GM18861 (cell line): ENCODE data around the gene F10.

Experiments
- ATAC-seq: cut with Tn5 transposase; IDR thresholded peaks from one replicate; pipeline ENCODE4 v1.9.1; 2021; ENCODE audit not compliant: unreplicated experiment

Gene F10

GRCh38 chr13:113115363-113116205, 7.0 kb upstream of the F10 start:
- no peak for ATAC-seq

- no peak for ATAC-seq
Observed at GRCh38 chr13:113116206-113116800, 6.3 kb upstream of the F10 start.

DNA sequence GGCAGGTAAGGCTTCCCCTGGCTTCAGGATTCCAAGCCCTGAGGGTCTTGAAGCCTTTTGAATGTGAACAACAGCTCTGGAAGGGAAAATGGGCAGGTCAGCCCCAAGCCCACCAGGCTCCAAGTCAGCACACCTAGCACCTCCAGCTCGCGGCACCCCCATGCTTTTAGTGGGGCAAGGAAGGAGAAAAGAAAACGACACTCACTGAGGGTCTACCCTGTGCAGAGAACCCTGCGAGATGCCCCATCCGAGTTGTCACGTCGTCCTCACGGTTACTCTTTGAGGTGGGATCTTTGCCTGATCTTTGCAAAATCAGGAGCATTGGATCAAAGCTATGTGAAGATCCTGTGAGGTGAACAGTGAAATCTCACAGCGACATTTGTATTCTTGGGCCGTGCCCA, 5.7 kb upstream of the F10 start:
- ATAC-seq: no peak

DNA sequence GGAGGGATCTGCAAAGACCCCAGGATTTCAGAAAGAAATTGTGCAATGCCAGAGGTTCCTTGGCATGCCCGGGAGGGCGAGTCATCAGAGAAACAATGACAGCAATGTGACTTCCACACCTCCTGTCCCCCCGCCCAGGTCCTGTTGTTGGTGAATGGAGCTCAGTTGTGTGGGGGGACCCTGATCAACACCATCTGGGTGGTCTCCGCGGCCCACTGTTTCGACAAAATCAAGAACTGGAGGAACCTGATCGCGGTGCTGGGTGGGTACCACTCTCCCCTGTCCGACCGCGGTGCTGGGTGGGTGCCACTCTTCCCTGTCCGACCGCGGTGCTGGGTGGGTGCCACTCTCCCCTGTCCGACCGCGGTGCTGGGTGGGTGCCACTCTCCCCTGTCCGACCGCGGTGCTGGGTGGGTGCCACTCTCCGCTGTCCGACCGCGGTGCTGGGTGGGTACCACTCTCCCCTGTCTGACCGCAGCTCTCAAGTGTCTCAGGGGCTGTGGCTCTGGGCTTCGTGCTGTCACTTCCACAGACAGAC, 5.2 kb upstream of the F10 start:
- ATAC-seq: no peak

GRCh38 chr13:113117911-113118260, 4.7 kb upstream of the F10 start:
- ATAC-seq: no peak

DNA sequence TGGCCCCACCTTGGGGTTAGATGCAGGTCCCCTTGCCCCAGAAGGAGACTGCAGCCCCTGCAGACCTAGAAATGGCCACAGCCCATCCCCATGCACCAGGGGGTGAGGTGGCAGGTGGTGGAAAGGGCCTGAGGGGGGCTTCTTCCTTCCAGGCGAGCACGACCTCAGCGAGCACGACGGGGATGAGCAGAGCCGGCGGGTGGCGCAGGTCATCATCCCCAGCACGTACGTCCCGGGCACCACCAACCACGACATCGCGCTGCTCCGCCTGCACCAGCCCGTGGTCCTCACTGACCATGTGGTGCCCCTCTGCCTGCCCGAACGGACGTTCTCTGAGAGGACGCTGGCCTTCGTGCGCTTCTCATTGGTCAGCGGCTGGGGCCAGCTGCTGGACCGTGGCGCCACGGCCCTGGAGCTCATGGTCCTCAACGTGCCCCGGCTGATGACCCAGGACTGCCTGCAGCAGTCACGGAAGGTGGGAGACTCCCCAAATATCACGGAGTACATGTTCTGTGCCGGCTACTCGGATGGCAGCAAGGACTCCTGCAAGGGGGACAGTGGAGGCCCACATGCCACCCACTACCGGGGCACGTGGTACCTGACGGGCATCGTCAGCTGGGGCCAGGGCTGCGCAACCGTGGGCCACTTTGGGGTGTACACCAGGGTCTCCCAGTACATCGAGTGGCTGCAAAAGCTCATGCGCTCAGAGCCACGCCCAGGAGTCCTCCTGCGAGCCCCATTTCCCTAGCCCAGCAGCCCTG, 4.2 kb upstream of the F10 start:
- no peak for ATAC-seq

DNA sequence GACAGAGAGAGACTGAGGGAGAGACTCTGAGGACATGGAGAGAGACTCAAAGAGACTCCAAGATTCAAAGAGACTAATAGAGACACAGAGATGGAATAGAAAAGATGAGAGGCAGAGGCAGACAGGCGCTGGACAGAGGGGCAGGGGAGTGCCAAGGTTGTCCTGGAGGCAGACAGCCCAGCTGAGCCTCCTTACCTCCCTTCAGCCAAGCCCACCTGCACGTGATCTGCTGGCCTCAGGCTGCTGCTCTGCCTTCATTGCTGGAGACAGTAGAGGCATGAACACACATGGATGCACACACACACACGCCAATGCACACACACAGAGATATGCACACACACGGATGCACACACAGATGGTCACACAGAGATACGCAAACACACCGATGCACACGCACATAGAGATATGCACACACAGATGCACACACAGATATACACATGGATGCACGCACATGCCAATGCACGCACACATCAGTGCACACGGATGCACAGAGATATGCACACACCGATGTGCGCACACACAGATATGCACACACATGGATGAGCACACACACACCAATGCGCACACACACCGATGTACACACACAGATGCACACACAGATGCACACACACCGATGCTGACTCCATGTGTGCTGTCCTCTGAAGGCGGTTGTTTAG, 3.3 kb upstream of the F10 start:
- ATAC-seq: no peak

- ATAC-seq: no peak
Observed at GRCh38 chr13:113119822-113120189, 2.8 kb upstream of the F10 start.

GRCh38 chr13:113120300-113121182, 2.1 kb upstream of the F10 start:
- no peak for ATAC-seq

DNA sequence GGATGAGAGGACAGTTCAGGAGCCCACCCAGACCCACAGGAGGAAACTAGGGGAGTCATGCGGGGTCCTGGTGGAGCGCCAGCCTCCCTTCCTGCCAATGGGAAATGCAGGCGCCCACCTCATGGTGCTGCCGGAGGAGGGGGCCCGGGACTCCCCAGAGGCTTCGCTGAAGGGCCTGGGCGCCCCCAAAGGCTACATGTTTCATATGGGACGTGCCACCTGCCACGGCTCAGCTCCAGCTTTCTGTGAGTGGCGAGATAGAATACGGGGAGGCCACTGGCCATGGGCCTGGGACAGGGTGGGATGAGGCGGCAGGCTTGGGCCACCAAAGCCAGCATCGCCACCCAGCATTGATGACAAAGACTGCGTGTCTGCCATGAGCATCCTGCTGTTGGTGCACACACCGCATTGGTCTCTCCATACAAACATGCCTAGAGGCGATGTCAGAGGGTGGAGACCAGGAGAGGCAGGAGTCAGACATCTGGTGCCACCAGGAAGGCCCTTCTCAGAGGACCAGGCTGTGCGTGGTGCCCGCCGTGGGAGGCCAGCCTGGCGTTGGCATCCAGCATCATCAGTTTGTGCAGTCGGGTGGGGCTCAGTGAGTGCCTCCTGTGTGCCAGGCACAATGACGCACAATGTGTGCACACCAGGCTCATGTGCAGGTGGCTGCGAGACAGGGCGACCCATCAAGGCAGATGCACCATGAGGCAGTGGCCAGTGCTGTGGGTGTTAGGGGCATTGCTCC, 1.2 kb upstream of the F10 start:
- no peak for ATAC-seq

DNA sequence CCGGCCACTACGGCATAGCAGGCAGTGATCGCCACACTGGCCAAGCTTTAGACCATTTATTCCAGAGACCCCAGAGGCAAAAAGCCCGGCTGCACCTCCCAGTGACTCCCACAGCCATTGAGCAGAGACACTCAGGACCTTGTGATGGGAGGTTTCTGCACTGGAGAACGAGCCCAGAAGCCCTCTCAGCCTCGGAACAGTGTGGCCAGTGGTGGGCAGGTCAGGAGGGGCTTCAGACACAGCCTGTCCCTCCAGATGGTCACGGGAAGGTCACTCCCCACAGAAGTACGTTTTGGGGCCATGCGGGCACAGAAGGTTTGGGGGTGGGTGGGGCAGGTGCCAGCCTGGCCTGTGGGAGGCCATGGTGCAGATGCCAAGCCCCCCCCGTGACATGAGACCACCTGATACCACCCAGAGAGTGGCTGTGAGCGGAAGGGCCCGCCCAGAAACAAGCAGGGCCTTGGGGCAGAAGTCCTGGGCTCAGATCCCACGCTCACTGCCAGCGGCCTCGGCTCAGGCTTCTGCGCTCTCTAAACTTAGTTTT, 599 bp upstream of the F10 start:
- ATAC-seq: no peak

GRCh38 chr13:113123226-113124201, 915 bp downstream of the F10 start:
- no peak for ATAC-seq

- no peak for ATAC-seq
Observed at GRCh38 chr13:113124211-113124970, 1.8 kb downstream of the F10 start.

- no peak for ATAC-seq
Observed at GRCh38 chr13:113125506-113126264, 3.1 kb downstream of the F10 start.

- ATAC-seq: no peak
Observed at GRCh38 chr13:113126265-113127150, 3.9 kb downstream of the F10 start.

GRCh38 chr13:113129480-113129879, 6.9 kb downstream of the F10 start:
- ATAC-seq: no peak
